Left lung (tissue), 10 donors: ENCODE measurements around the gene LARGE1. TPM values are rescaled to one million over a fixed set of nuclear protein-coding genes. Genes with fewer than 3 reads are reported as not detected.

Experiments used
- ATAC-seq: fragments of 200-7000 bp; cut with Tn5 transposase; one replicate; pipeline ENCODE4 v1.9.1; 2020; ENCODE audit warnings: moderate library complexity
- DNase-seq, 4 donors: peaks; one replicate each; pipeline ENCODE4 v3.0.0-alpha.2; 2013 to 2020
- H3K27ac ChIP-seq, 2 donors: fragments of 200-600 bp; sonication (generic) in 1 of 2; one replicate each; pipeline versions ENCODE4 v1.5.0 to v1.8.0; 2020 to 2021
- H3K27me3 ChIP-seq, 2 donors: fragments of 200-600 bp; sonication (generic) in 1 of 2; one replicate each; pipeline versions ENCODE4 v1.5.0 to v1.8.0; 2020 to 2021
- H3K36me3 ChIP-seq, 2 donors: fragments of 200-600 bp; sonication (generic) in 1 of 2; one replicate each; pipeline versions ENCODE4 v1.5.0 to v1.8.0; 2020 to 2021
- H3K4me1 ChIP-seq, 2 donors: fragments of 200-600 bp; one replicate each; pipeline ENCODE4 v1.8.0; 2021
- H3K4me3 ChIP-seq, 2 donors: fragments of 200-600 bp; sonication (generic) in 1 of 2; one replicate each; pipeline versions ENCODE4 v1.5.0 to v1.8.0; 2020 to 2021; ENCODE audit warnings: mild to moderate bottlenecking in 1 of 2
- H3K9me3 ChIP-seq, 2 donors: fragments of 200-600 bp; sonication (generic) in 1 of 2; one replicate each; pipeline versions ENCODE4 v1.5.0 to v1.8.0; 2020 to 2021
- intact Hi-C, 2 donors: fragments of 100-400 bp; cut with DNase I; formaldehyde crosslinking; loops; one replicate each; pipeline versions ENCODE4 v1.11.2 to v1.14.2; 2022
- polyA plus RNA-seq, 6 donors: library from polyadenylated mRNA; unstranded; fragments of 120-200 nt; gene quantifications; one replicate each; pipeline ENCODE4 v1.2.1, GENCODE V29; 2013; ENCODE audit not compliant: insufficient read length in 6 of 6
- total RNA-seq, 2 donors: library from RNA; stranded (reverse); fragmentation: NEBNext Ultra II Directional; extraction: Animal tissue kit (Norgen Biotek cat#: 25700); gene quantifications; one replicate each; pipeline ENCODE4 v1.2.1, GENCODE V29; 2021
- TF ChIP-seq, protein P1 (sequence below), 2 donors: fragments of 200-600 bp; sonication (generic) in 1 of 2; IDR thresholded peaks; one replicate each; pipeline versions ENCODE4 v1.5.0 to v1.8.0; 2021; ENCODE audit warnings: antibody characterized with exemption in 2 of 2
- donor health status: DM: no; HTN: yes; CAD: no.
- donor health status: DM: no; HTN: no; CAD: no.

The LARGE1 gene
- total and polyA plus RNA-seq, 8 donors = 22.4 to 36.1 (median 33.2) TPM

DNA sequence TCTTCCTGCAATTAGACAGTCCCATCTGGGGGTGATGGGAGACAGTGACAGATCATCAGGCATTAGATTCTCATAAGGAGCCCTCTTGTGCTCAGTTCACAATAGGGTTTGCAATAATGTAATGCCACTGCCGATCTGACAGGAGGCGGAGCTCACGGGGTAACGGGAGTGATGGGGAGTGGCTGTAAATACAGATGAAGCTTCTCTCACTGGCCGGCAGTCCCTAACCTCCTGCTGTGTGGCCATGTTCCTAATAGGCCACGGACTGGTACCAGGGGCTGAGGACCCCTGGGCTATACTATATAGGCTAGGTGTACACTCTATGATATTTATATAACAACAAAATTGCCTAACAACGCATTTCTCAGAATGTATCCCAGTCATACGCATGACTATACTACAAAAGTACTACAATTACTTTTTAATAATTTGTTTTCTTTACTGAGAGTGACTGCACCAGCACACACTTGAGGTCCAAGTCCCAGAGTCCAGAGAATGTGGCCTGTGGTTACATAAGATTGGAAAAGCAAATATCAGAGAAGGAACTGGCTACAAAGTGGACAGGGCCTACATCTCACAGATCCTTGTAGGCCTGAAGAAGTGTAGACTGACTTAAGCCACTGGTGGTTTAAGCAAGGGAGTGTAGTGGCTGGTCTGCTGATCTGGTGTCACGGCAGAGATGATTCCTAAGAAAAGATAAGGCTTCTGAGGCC, 200.0 kb downstream of the LARGE1 start:
- Histone ChIP-seq H3K27me3 (no peaks in the 10 kb centered on the region), H3K27ac (no peak overlapping the region), H3K4me1 (no peaks in the 10 kb centered on the region), H3K4me3 (no peak overlapping the region), H3K9me3 (peaks cover 0 to 20% of the 10 kb centered on the region in 2 donors), H3K36me3 (no peaks in the 10 kb centered on the region)
- intact Hi-C loops = no loop called here
- DNase-seq = no peak
- TF ChIP-seq, protein P1, sequence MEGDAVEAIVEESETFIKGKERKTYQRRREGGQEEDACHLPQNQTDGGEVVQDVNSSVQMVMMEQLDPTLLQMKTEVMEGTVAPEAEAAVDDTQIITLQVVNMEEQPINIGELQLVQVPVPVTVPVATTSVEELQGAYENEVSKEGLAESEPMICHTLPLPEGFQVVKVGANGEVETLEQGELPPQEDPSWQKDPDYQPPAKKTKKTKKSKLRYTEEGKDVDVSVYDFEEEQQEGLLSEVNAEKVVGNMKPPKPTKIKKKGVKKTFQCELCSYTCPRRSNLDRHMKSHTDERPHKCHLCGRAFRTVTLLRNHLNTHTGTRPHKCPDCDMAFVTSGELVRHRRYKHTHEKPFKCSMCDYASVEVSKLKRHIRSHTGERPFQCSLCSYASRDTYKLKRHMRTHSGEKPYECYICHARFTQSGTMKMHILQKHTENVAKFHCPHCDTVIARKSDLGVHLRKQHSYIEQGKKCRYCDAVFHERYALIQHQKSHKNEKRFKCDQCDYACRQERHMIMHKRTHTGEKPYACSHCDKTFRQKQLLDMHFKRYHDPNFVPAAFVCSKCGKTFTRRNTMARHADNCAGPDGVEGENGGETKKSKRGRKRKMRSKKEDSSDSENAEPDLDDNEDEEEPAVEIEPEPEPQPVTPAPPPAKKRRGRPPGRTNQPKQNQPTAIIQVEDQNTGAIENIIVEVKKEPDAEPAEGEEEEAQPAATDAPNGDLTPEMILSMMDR (IDR thresholded peaks at IDR 0.05) = no peak
- peak; percentile 92 for ATAC-seq

DNA sequence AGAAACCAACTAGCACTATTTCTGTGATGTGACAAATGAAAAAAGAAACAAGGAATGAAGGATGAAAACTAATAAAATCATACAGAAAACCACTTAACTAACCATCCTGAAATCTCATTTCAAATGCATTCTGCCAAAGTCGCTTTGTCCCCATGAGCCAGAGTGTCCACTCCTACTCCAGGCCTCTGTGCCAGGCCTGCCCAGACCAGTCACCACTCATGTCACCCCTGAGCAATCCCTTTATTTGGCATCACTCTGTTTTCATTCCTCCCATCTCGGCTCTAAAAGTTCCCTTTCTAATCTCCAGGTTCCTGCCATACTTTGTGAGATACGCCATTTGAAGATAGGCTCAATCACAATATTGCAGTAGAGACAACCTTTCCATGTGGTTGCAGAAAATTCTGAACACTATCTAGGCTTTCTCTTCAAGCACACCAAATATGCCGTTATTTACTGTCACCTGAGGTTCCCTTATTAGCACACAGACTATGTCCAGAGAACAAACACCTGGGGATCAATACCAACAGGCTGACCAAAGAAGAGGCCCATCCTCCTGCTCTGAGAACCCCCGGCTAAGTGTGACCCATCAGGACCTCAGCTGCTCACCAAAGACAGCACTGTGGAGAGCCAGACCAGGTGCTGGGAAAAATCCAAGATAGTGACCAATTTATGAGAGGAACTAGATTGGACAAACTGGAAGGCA, 202.4 kb downstream of the LARGE1 start:
- intact Hi-C loops = no loop called here
- H3K27me3 ChIP-seq = no peaks in the 10 kb centered on the region
- TF ChIP-seq, protein P1 (IDR thresholded peaks at IDR 0.05) = no peak
- no peaks in the 10 kb centered on the region for H3K36me3 ChIP-seq
- H3K4me3 ChIP-seq = no peak overlapping the region
- peaks cover 0 to 36% of the 10 kb centered on the region in 2 donors for H3K9me3 ChIP-seq
- H3K4me1 ChIP-seq = no peaks in the 10 kb centered on the region
- ATAC-seq (no peak), DNase-seq (no peak)
- H3K27ac ChIP-seq = no peak overlapping the region

DNA sequence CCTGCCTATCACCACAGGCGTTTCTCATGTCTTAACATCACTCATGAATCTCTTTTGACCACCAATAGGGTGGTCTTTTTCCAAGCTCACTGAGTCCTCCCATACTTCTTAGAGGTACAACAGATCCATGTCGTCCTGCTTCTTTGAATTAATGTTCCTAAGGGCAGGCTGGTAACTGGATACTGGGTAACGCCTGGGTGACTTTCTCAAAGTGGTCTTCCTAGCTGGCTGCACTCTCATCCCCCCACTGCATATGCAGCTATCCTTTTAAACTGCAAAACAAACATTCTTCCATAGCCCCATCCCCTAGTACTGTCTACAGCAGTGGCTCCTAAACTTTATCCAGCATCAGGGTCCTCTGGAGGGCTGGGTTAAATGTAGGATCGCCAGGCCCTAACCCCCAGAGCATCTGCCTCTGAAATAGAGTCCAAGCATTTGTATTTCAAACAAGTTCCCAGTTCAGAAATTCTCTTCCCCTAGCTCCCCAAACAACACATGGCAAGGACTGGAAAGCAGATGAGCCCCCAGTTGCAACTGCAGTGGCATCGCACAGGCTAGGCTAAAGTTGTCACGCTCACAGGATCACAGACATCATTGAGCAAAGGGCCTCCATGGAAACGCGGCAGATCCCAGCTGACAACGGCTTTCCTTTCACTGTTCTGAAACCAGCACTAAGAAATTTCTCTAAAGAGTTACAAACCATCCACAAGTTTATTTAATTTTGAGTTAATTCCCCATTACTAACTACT, 204.9 kb downstream of the LARGE1 start:
- TF ChIP-seq, protein P1 (IDR thresholded peaks at IDR 0.05) = no peak
- intact Hi-C loops = no loop called here
- Histone ChIP-seq H3K4me1 (no peaks in the 10 kb centered on the region), H3K27me3 (no peaks in the 10 kb centered on the region), H3K9me3 (peaks cover 0 to 43% of the 10 kb centered on the region in 2 donors), H3K4me3 (no peak overlapping the region), H3K27ac (no peak overlapping the region), H3K36me3 (no peaks in the 10 kb centered on the region)
- DNase-seq (no peak), ATAC-seq (no peak)

DNA sequence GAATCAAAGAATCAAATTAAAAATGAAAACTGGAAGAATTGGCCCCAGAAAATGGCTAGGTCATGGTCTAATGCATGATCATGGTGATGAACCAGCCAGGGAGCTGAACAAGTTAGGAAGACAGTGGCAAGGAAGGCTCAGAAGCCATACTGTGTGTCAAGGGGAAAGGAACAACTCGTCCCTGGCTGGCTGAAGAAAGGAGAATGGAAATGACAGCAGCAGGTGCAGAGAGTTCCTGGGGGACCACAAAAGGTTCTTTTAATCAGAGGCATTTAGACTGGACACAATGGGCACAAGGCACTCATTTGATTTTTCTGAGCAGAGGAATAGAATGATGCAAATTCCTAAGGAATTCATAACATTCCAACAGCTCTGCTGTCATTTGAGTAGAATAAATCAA, 209.9 kb downstream of the LARGE1 start:
- Histone ChIP-seq H3K9me3 (peaks cover 0 to 28% of the 10 kb centered on the region in 2 donors), H3K36me3 (no peaks in the 10 kb centered on the region), H3K4me3 (no peak overlapping the region), H3K4me1 (no peaks in the 10 kb centered on the region), H3K27me3 (no peaks in the 10 kb centered on the region), H3K27ac (no peak overlapping the region)
- DNase-seq = no peak
- ATAC-seq = no peak
- TF ChIP-seq, protein P1 (IDR thresholded peaks at IDR 0.05) = no peak
- intact Hi-C loops = no loop called here

DNA sequence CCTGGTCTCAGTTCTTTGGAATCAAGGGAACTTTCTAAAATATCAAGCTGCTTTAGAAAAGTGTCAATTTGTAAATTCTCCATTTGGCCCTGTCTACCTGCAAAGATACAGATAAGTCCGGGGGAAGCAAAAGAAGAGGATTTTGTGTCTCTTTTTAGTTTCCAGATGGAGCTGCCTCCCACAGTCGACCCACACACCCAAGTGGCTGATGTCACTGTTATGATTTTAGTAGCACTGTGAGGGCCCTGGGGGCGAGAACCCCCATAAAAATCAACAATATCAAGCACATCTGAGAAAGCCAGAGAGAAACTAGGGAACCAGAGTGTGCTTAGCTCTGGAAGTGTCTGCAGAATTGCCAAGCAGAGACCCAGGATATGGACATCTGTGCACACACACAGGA, 212.7 kb downstream of the LARGE1 start:
- Histone ChIP-seq H3K4me3 (no peak overlapping the region), H3K9me3 (peaks cover 0 to 25% of the 10 kb centered on the region in 2 donors), H3K4me1 (no peaks in the 10 kb centered on the region), H3K36me3 (no peaks in the 10 kb centered on the region), H3K27me3 (no peaks in the 10 kb centered on the region), H3K27ac (no peak overlapping the region)
- intact Hi-C loops = no loop called here
- TF ChIP-seq, protein P1 (IDR thresholded peaks at IDR 0.05) = no peak
- DNase-seq (no peak), ATAC-seq (no peak)
